Neural cell (in vitro differentiated cells): Measurements from ENCODE around the gene AGXT2. TPM values are rescaled to one million over a fixed set of nuclear protein-coding genes. Genes with fewer than 3 reads are reported as not detected.

Experiments used
- H2AFZ ChIP-seq: fragments of 200-600, 300-800 bp; sonication (generic), shearing (Covaris generic); 2 replicates; pipeline ENCODE4 v1.6.0; 2014; ENCODE audit warnings: low read depth, mild to moderate bottlenecking, antibody characterized with exemption, low read length, moderate library complexity
- H3F3A ChIP-seq: fragments of 200-600 bp; shearing (Covaris generic); 2 replicates; pipeline ENCODE4 v1.6.1; 2016; ENCODE audit warnings: mild to moderate bottlenecking, moderate library complexity, mixed read lengths, antibody characterized with exemption, low read length; ENCODE audit not compliant: insufficient read depth, poor library complexity, severe bottlenecking
- H3K27ac ChIP-seq: fragments of 200-600, 300-800 bp; sonication (generic), shearing (Covaris generic); 2 replicates; pipeline ENCODE4 v1.5.1; 2014; ENCODE audit warnings: mild to moderate bottlenecking, low read length, moderate library complexity
- H3K27me3 ChIP-seq: fragments of 300-800, 200-600 bp; sonication (generic), shearing (Covaris generic); 2 replicates; pipeline ENCODE4 v1.6.0; 2014; ENCODE audit warnings: mild to moderate bottlenecking, low read depth, low read length, moderate library complexity; ENCODE audit not compliant: insufficient read depth
- H3K36me3 ChIP-seq: fragments of 300-800, 200-600 bp; sonication (generic), shearing (Covaris generic); 2 replicates; pipeline ENCODE4 v1.5.1; 2014; ENCODE audit warnings: mild to moderate bottlenecking, antibody characterized with exemption, low read length, moderate library complexity; ENCODE audit not compliant: insufficient read depth
- H3K4me2 ChIP-seq: fragments of 300-800, 200-600 bp; sonication (generic), shearing (Covaris generic); 2 replicates; pipeline ENCODE4 v1.6.0; 2014; ENCODE audit warnings: mild to moderate bottlenecking, low read length
- H3K4me3 ChIP-seq: fragments of 300-800, 200-600 bp; sonication (generic), shearing (Covaris generic); 2 replicates; pipeline ENCODE4 v1.5.1; 2014; ENCODE audit warnings: mild to moderate bottlenecking, low read length, moderate library complexity
- H3K79me2 ChIP-seq: fragments of 200-600 bp; shearing (Covaris generic); replicated peaks from 2 replicates; pipeline ENCODE4 v1.6.0; 2014; ENCODE audit warnings: mild to moderate bottlenecking, low read length, moderate library complexity; ENCODE audit not compliant: insufficient read depth
- H3K9ac ChIP-seq: fragments of 300-800, 200-600 bp; sonication (generic), shearing (Covaris generic); 2 replicates; pipeline ENCODE4 v1.6.1; 2016; ENCODE audit warnings: mild to moderate bottlenecking, low read length, mixed read lengths
- H3K9me2 ChIP-seq: fragments of 200-600 bp; shearing (Covaris generic); 2 replicates; pipeline ENCODE4 v1.6.1; 2016; ENCODE audit warnings: mild to moderate bottlenecking, low read length, mixed read lengths; ENCODE audit not compliant: insufficient read depth
- H3K9me3 ChIP-seq: fragments of 200-600, 300-800 bp; sonication (generic), shearing (Covaris generic); 2 replicates; pipeline ENCODE4 v1.6.1; 2016; ENCODE audit warnings: mild to moderate bottlenecking, mixed run types, low read length, moderate library complexity, mixed read lengths
- H4K20me1 ChIP-seq: fragments of 200-600 bp; shearing (Covaris generic); 2 replicates; pipeline ENCODE4 v1.6.1; 2016; ENCODE audit warnings: mild to moderate bottlenecking, mixed run types; ENCODE audit not compliant: insufficient read depth
- CTCF ChIP-seq: fragments of 450-650 bp; IDR thresholded peaks from 2 replicates; pipeline ENCODE4 v1.5.1; 2014; ENCODE audit warnings: antibody characterized with exemption, mild to moderate bottlenecking, moderate library complexity; ENCODE audit not compliant: poor library complexity, severe bottlenecking
- EP300 ChIP-seq: fragments of 450-650 bp; conservative IDR thresholded peaks from 2 replicates; pipeline ENCODE4 v1.6.1; 2014; ENCODE audit warnings: antibody characterized with exemption, mild to moderate bottlenecking, moderate library complexity; ENCODE audit not compliant: poor library complexity, severe bottlenecking
- EZH2 ChIP-seq: fragments of 200-600, 300-800 bp; shearing (Covaris generic), sonication (generic); IDR thresholded peaks from 2 replicates; pipeline ENCODE4 v1.6.1; 2014; ENCODE audit warnings: antibody characterized with exemption, low read length, borderline replicate concordance, mild to moderate bottlenecking; ENCODE audit not compliant: insufficient read depth, poor library complexity, severe bottlenecking
- MXI1 ChIP-seq: fragments of 450-650 bp; conservative IDR thresholded peaks from 2 replicates; pipeline ENCODE4 v1.6.1; 2014; ENCODE audit warnings: antibody characterized with exemption, mild to moderate bottlenecking; ENCODE audit not compliant: poor library complexity, severe bottlenecking
- POLR2AphosphoS5 ChIP-seq: IDR thresholded peaks from 2 replicates; pipeline ENCODE4 v1.6.1; 2012
- RAD21 ChIP-seq: fragments of 450-650 bp; conservative IDR thresholded peaks from 2 replicates; pipeline ENCODE4 v1.6.1; 2014; ENCODE audit warnings: antibody characterized with exemption, mild to moderate bottlenecking, moderate library complexity
- REST ChIP-seq: IDR thresholded peaks from 2 replicates; pipeline ENCODE4 v1.6.1; 2012; ENCODE audit warnings: borderline replicate concordance
- SMC3 ChIP-seq: fragments of 450-650 bp; conservative IDR thresholded peaks from 2 replicates; pipeline ENCODE4 v1.6.1; 2014; ENCODE audit warnings: antibody characterized with exemption, mild to moderate bottlenecking, moderate library complexity; ENCODE audit not compliant: poor library complexity
- TAF1 ChIP-seq: IDR thresholded peaks from 2 replicates; pipeline ENCODE4 v1.6.1; 2012; ENCODE audit warnings: low read depth
- polyA plus RNA-seq: library from polyadenylated mRNA; depleted of rRNA; stranded (reverse); fragments of >200 nt; gene quantifications from 2 replicates; pipeline ENCODE4 v1.2.3, GENCODE V29; 2014

The AGXT2 gene
- polyA plus RNA-seq, 1 donor from 2014 or later, result not detected

GRCh38 chr5:35002459-35002858 lies 45.3 kb downstream of the AGXT2 start:
- no peaks in the 10 kb centered on the region for H3K79me2 ChIP-seq
- no peak overlapping the region for H3K4me3 ChIP-seq
- H3K9me3 ChIP-seq, result no peaks in the 10 kb centered on the region
- no peak overlapping the region for H3K27ac ChIP-seq
- no peaks in the 10 kb centered on the region for H3K9me2 ChIP-seq
- H3K4me2 ChIP-seq, result no peak overlapping the region
- no peak for TF ChIP-seq CTCF
- no peak for TF ChIP-seq REST
- TF ChIP-seq MXI1, result no peak
- no peak for TF ChIP-seq SMC3
- TF ChIP-seq EP300, result no peak
- TF ChIP-seq TAF1, result no peak
- no peak for TF ChIP-seq POLR2AphosphoS5
- TF ChIP-seq RAD21, result no peak
- no peak for TF ChIP-seq EZH2
- H3F3A ChIP-seq, result no peaks in the 10 kb centered on the region
- H3K9ac ChIP-seq, result no peak overlapping the region
- H3K27me3 ChIP-seq, result no peaks in the 10 kb centered on the region
- H2AFZ ChIP-seq, result no peak overlapping the region
- H4K20me1 ChIP-seq, result no peaks in the 10 kb centered on the region
- no peaks in the 10 kb centered on the region for H3K36me3 ChIP-seq

GRCh38 chr5:35001842-35002241 lies 45.9 kb downstream of the AGXT2 start:
- no peak overlapping the region for H3K27ac ChIP-seq
- H3K27me3 ChIP-seq, result no peaks in the 10 kb centered on the region
- no peaks in the 10 kb centered on the region for H3K36me3 ChIP-seq
- H3F3A ChIP-seq, result no peaks in the 10 kb centered on the region
- H3K9me2 ChIP-seq, result no peaks in the 10 kb centered on the region
- no peaks in the 10 kb centered on the region for H3K79me2 ChIP-seq
- TF ChIP-seq MXI1, result no peak
- no peak for TF ChIP-seq REST
- TF ChIP-seq EZH2, result no peak
- no peak for TF ChIP-seq CTCF
- TF ChIP-seq EP300, result no peak
- TF ChIP-seq TAF1, result no peak
- TF ChIP-seq SMC3, result no peak
- no peak for TF ChIP-seq POLR2AphosphoS5
- TF ChIP-seq RAD21, result no peak
- H4K20me1 ChIP-seq, result no peaks in the 10 kb centered on the region
- no peak overlapping the region for H3K9ac ChIP-seq
- no peak overlapping the region for H2AFZ ChIP-seq
- no peak overlapping the region for H3K4me2 ChIP-seq
- no peak overlapping the region for H3K4me3 ChIP-seq
- no peaks in the 10 kb centered on the region for H3K9me3 ChIP-seq
